ENCODE measurements around the gene AMOTL1.

DNA sequence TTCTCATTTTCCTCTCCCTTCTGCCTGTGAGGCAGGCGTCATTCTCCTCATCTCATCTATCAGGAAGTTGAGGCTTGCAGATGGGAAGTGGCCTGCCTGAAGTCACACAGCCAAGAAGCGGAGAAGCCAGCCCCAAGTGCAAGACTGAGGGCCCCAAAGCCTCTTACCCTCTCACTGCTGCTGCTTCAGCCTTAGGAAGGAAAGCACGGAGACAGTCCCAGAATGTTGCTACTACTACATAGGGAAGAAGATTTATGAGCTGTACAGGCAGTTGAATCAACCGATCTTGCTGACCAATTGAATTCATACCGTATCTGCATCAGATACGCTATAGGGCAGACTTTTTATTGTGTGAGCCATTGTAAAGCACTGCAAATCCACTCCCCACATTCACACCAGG, 116.2 kb downstream of the AMOTL1 start:
- TF ChIP-seq RAD21 (IDR thresholded peaks at IDR 0.05 in 1 of 2, conservative IDR thresholded peaks at IDR 0.05 in 1 of 2; ENCODE audit: low read depth in 2 of 2, low read length in 2 of 2) (no peak), POLR2A (IDR thresholded peaks at IDR 0.05; ENCODE audit: control extremely low read depth in 1 of 2, low read depth in 2 of 2, low read length in 2 of 2) (no peak), TAF7 (optimal IDR thresholded peaks at IDR 0.05; ENCODE audit: borderline replicate concordance, low read depth, low read length) (no peak), TAF1 (IDR thresholded peaks at IDR 0.05; ENCODE audit: low read depth, low read length) (no peak), YY1 (IDR thresholded peaks at IDR 0.05; ENCODE audit: low read depth, low read length) (no peak)
- TF ChIP-seq, protein P1, sequence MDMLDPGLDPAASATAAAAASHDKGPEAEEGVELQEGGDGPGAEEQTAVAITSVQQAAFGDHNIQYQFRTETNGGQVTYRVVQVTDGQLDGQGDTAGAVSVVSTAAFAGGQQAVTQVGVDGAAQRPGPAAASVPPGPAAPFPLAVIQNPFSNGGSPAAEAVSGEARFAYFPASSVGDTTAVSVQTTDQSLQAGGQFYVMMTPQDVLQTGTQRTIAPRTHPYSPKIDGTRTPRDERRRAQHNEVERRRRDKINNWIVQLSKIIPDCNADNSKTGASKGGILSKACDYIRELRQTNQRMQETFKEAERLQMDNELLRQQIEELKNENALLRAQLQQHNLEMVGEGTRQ (IDR thresholded peaks at IDR 0.05; ENCODE audit: low read length) = no peak
- TF ChIP-seq, protein P2, sequence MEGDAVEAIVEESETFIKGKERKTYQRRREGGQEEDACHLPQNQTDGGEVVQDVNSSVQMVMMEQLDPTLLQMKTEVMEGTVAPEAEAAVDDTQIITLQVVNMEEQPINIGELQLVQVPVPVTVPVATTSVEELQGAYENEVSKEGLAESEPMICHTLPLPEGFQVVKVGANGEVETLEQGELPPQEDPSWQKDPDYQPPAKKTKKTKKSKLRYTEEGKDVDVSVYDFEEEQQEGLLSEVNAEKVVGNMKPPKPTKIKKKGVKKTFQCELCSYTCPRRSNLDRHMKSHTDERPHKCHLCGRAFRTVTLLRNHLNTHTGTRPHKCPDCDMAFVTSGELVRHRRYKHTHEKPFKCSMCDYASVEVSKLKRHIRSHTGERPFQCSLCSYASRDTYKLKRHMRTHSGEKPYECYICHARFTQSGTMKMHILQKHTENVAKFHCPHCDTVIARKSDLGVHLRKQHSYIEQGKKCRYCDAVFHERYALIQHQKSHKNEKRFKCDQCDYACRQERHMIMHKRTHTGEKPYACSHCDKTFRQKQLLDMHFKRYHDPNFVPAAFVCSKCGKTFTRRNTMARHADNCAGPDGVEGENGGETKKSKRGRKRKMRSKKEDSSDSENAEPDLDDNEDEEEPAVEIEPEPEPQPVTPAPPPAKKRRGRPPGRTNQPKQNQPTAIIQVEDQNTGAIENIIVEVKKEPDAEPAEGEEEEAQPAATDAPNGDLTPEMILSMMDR (IDR thresholded peaks at IDR 0.05; ENCODE audit: control extremely low read depth in 1 of 3, insufficient read depth in 1 of 3, low read depth in 1 of 3, low read length in 3 of 3) = no peak
